Astrocyte (in vitro differentiated cells and primary cell): Measurements from ENCODE around the gene SLC9A6.

Experiments used
- EZH2 ChIP-seq: IDR thresholded peaks from 2 replicates; pipeline ENCODE4 v1.6.1; 2012; ENCODE audit warnings: mild to moderate bottlenecking, low read length, inconsistent platforms; ENCODE audit not compliant: insufficient read depth
- TF ChIP-seq, protein P1 (sequence below): IDR thresholded peaks from 2 replicates; pipeline ENCODE4 v1.5.1; 2011; ENCODE audit warnings: low read depth, mild to moderate bottlenecking, inconsistent platforms, low read length, moderate library complexity; ENCODE audit not compliant: insufficient read depth

DNA sequence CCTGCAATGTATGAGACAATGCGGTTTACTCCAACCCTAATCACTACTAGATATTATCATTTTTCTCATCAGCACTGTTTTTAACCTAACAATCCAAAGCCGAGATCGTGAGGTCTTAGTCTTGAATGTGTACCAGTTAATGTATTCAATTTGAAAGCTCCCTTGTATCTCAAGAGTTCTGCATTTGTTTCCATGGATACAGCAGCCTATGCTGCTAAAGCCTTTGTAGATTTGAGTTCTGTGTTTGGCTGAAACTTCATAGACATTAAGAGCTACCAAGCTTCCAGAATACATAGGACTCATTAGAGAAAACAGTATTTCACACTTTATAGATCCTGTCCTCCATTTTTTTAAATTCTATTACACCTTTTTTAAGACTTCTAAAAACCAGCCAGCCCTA lies 39.9 kb downstream of the SLC9A6 start:
- TF ChIP-seq, protein P1, sequence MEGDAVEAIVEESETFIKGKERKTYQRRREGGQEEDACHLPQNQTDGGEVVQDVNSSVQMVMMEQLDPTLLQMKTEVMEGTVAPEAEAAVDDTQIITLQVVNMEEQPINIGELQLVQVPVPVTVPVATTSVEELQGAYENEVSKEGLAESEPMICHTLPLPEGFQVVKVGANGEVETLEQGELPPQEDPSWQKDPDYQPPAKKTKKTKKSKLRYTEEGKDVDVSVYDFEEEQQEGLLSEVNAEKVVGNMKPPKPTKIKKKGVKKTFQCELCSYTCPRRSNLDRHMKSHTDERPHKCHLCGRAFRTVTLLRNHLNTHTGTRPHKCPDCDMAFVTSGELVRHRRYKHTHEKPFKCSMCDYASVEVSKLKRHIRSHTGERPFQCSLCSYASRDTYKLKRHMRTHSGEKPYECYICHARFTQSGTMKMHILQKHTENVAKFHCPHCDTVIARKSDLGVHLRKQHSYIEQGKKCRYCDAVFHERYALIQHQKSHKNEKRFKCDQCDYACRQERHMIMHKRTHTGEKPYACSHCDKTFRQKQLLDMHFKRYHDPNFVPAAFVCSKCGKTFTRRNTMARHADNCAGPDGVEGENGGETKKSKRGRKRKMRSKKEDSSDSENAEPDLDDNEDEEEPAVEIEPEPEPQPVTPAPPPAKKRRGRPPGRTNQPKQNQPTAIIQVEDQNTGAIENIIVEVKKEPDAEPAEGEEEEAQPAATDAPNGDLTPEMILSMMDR = no peak
- no peak for TF ChIP-seq EZH2
